Endodermal cell (in vitro differentiated cells): Measurements from ENCODE around the gene SLC25A46. TPM values are rescaled to one million over a fixed set of nuclear protein-coding genes. Genes with fewer than 3 reads are reported as not detected.

Experiments
- DNase-seq: peaks from one replicate; pipeline ENCODE4 v3.0.0-alpha.2; 2017
- H3K27ac ChIP-seq: 2 replicates; pipeline ENCODE4 v1.5.1; 2013; ENCODE audit warnings: mild to moderate bottlenecking, low read depth, low read length, moderate library complexity
- H3K27me3 ChIP-seq: 2 replicates; pipeline ENCODE4 v1.6.1; 2013; ENCODE audit warnings: mild to moderate bottlenecking, low read length, moderate library complexity; ENCODE audit not compliant: insufficient read depth, control insufficient read depth, poor library complexity, severe bottlenecking
- H3K36me3 ChIP-seq: 2 replicates; pipeline ENCODE4 v1.7.0; 2013; ENCODE audit warnings: mild to moderate bottlenecking, low read length, moderate library complexity; ENCODE audit not compliant: control insufficient read depth, insufficient read depth
- H3K4me1 ChIP-seq: one replicate; pipeline ENCODE4 v1.7.0; 2013; ENCODE audit warnings: low read length; ENCODE audit not compliant: control insufficient read depth, insufficient read depth
- H3K4me3 ChIP-seq: 2 replicates; pipeline ENCODE4 v1.5.1; 2013; ENCODE audit warnings: mild to moderate bottlenecking, low read length, moderate library complexity
- H3K9ac ChIP-seq: 2 replicates; pipeline ENCODE4 v1.6.1; 2013; ENCODE audit warnings: mild to moderate bottlenecking, low read length, moderate library complexity; ENCODE audit not compliant: poor library complexity, severe bottlenecking; ENCODE audit errors: extremely low read depth
- H3K9me3 ChIP-seq: 2 replicates; pipeline ENCODE4 v1.6.1; 2013; ENCODE audit warnings: mild to moderate bottlenecking, low read length, moderate library complexity; ENCODE audit not compliant: control insufficient read depth
- H3K27ac Mint-ChIP-seq: 2 replicates; pipeline ENCODE4 v1.8.0; 2020; ENCODE audit warnings: mixed read lengths
- H3K27me3 Mint-ChIP-seq: 2 replicates; pipeline ENCODE4 v1.8.0; 2021; ENCODE audit warnings: mild to moderate bottlenecking, mixed read lengths; ENCODE audit not compliant: insufficient read depth
- H3K36me3 Mint-ChIP-seq: 2 replicates; pipeline ENCODE4 v1.8.0; 2020; ENCODE audit warnings: low read depth, mixed read lengths
- H3K4me1 Mint-ChIP-seq: 2 replicates; pipeline ENCODE4 v1.8.0; 2020; ENCODE audit warnings: mixed read lengths
- H3K4me3 Mint-ChIP-seq: 2 replicates; pipeline ENCODE4 v1.8.0; 2020; ENCODE audit warnings: mild to moderate bottlenecking, moderate library complexity, mixed read lengths
- H3K9me3 Mint-ChIP-seq: 2 replicates; pipeline ENCODE4 v1.8.0; 2020; ENCODE audit warnings: mild to moderate bottlenecking, mixed read lengths
- CTCF ChIP-seq: fragments of 200-600 bp; sonication (generic); conservative IDR thresholded peaks from 2 replicates; pipeline ENCODE4 v1.5.0; 2021; ENCODE audit warnings: antibody characterized with exemption, mild to moderate bottlenecking
- WGBS, 2 experiments: methylation state at CpG; one replicate each; pipeline versions ENCODE4 v1.1.5 to v1.1.7; 2013; ENCODE audit warnings: missing lambda C conversion rate in 2 of 2, mixed read lengths in 1 of 2; ENCODE audit not compliant: insufficient coverage in 1 of 2, insufficient read length in 1 of 2; 5-methylcytosine and 5-hydroxymethylcytosine counted together
- total RNA-seq, 2 donors: library from RNA; stranded (reverse); fragmentation: NEBNext Ultra II Directional in 1 of 2; extraction: Animal tissue kit (Norgen Biotek cat#: 25700) in 1 of 2; gene quantifications; 2 replicates in 1 of 2; 3 replicates in 1 of 2; pipeline ENCODE4 v1.2.1, GENCODE V29; 2021

Gene SLC25A46
- total RNA-seq, 2 donors from 2014 or later: 22.7 to 24.5 TPM

DNA sequence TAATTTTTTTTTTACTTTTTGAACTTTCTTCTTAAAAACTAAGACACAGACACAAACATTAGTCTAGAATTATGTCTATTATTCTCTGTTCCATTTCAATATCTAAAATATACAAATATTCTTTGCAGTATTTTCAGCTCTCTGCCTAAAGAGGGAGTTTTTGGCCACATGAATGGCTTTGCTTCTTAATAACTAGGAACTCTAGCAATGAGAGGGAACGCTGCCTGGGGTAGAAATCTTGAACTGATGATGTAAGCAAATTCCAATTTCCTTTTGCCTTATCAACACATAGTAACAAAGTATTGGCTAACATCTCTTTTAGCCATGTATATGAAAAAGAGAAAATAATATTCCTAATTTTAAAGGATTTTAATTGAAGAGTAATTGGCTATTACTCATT lies 51.9 kb downstream of the SLC25A46 start:
- 80% methylated on average over 1 of the region's 1 CpG; no CpG with 5 or more reads in 1 of the 2 experiments for WGBS, 2 experiments
- no peak for TF ChIP-seq CTCF
- peaks cover 7% of the 10 kb centered on the region for H3K9me3 Mint-ChIP-seq
- no peaks in the 10 kb centered on the region for H3K27me3 ChIP-seq
- H3K4me3 ChIP-seq: no peak overlapping the region
- H3K9ac ChIP-seq: no peak overlapping the region
- no peak overlapping the region for H3K4me3 Mint-ChIP-seq
- no peaks in the 10 kb centered on the region for H3K9me3 ChIP-seq
- no peaks in the 10 kb centered on the region for H3K27me3 Mint-ChIP-seq
- H3K27ac Mint-ChIP-seq: no peak overlapping the region
- H3K36me3 Mint-ChIP-seq: no peaks in the 10 kb centered on the region
- no peak overlapping the region for H3K27ac ChIP-seq
- H3K4me1 ChIP-seq: no peaks in the 10 kb centered on the region
- no peaks in the 10 kb centered on the region for H3K36me3 ChIP-seq
- peaks cover 5% of the 10 kb centered on the region for H3K4me1 Mint-ChIP-seq
- DNase-seq: no peak

GRCh38 chr5:110802998-110803397 lies 64.2 kb downstream of the SLC25A46 start:
- no peak for TF ChIP-seq CTCF
- peaks cover 2% of the 10 kb centered on the region for H3K9me3 Mint-ChIP-seq
- no peaks in the 10 kb centered on the region for H3K36me3 Mint-ChIP-seq
- no peak overlapping the region for H3K27ac Mint-ChIP-seq
- no peaks in the 10 kb centered on the region for H3K27me3 ChIP-seq
- H3K4me3 ChIP-seq: no peak overlapping the region
- no peak overlapping the region for H3K9ac ChIP-seq
- no peak for DNase-seq
- H3K9me3 ChIP-seq: no peaks in the 10 kb centered on the region
- WGBS, 2 experiments: 100% methylated on average over 1 of the region's 1 CpG; no CpG with 5 or more reads in 1 of the 2 experiments
- no peak overlapping the region for H3K27ac ChIP-seq
- H3K27me3 Mint-ChIP-seq: no peaks in the 10 kb centered on the region
- no peak overlapping the region for H3K4me3 Mint-ChIP-seq
- H3K36me3 ChIP-seq: no peaks in the 10 kb centered on the region
- no peaks in the 10 kb centered on the region for H3K4me1 ChIP-seq
- H3K4me1 Mint-ChIP-seq: no peaks in the 10 kb centered on the region

DNA sequence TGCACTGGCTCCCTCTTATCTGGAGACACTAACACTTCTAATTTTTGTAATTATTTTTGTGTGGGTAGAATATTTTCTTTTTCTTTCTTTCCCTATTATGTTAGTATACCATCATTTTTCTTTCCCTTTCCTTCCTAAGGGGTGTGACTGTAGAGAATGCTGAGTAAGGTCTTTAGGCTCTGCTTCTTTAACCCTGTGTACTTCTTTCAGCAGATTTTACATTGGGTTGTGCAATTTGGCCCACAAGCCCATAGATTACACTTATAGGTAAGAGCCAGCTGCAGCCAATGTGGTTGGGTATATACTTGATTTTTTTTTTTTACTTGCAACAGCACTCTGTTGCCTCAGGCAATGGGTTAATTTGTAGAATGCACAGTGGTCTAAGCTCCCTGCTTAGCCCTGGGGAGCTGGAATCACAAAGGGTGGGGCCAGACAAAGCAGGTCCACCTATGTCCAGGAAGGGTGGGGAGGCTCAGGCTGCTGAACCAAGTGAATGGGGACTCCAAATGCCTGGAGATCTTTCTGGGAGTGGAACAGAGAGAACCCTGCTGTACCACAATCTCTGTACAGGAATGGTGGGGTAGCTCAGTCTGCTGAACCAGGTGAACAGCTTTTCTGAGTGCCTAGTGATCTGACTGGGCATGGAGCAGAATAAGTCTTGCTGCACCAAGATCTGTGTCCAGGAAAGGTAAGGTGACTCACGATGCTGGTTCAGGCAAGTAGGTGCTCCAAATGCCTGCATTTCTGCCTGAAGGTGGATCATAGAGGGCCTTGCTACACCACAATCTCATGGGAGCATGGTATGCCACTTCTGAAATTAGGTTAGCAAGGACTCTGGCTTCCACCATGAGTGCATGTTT lies 64.9 kb downstream of the SLC25A46 start:
- no peak overlapping the region for H3K4me3 Mint-ChIP-seq
- peaks cover 2% of the 10 kb centered on the region for H3K9me3 Mint-ChIP-seq
- Histone ChIP-seq H3K4me1 (no peaks in the 10 kb centered on the region), H3K27me3 (no peaks in the 10 kb centered on the region), H3K9me3 (no peaks in the 10 kb centered on the region), H3K9ac (no peak overlapping the region), H3K36me3 (no peaks in the 10 kb centered on the region), H3K27ac (no peak overlapping the region), H3K4me3 (no peak overlapping the region)
- no peak overlapping the region for H3K27ac Mint-ChIP-seq
- no peak for TF ChIP-seq CTCF
- no peaks in the 10 kb centered on the region for H3K27me3 Mint-ChIP-seq
- H3K4me1 Mint-ChIP-seq: no peaks in the 10 kb centered on the region
- no peaks in the 10 kb centered on the region for H3K36me3 Mint-ChIP-seq
- whole genome bisulfite sequencing, 2 experiments: 57 to 79% methylated on average over 1 of the region's 1 CpG
- no peak for DNase-seq
